ENCODE data around the gene VPS35. TPM values are rescaled to one million over a fixed set of nuclear protein-coding genes. Genes with fewer than 3 reads are reported as not detected.

Gene VPS35
- total and polyA plus RNA-seq, 2 of the 13 experiments (the other 11 are each of a cell fraction or from before 2014, with no cell fraction given): 30.7 to 136 TPM

GRCh38 chr16:46690281-46691178 lies 1.6 kb upstream of the VPS35 start (continued):
- TF ChIP-seq MYNN (CRISPR knock-in tag; IDR thresholded peaks at IDR 0.05; ENCODE audit: low read depth) (no peak), ZGPAT (CRISPR knock-in tag; IDR thresholded peaks at IDR 0.05) (peak; percentile 58; the same call in 1 of the 2 replicates), ELF1 (CRISPR knock-in tag; IDR thresholded peaks at IDR 0.05) (peak; percentile 44), ATM (IDR thresholded peaks at IDR 0.05; ENCODE audit: borderline replicate concordance) (no peak), ZNF235 (CRISPR knock-in tag; IDR thresholded peaks at IDR 0.05; ENCODE audit: borderline replicate concordance) (no peak), HOXD1 (CRISPR knock-in tag; IDR thresholded peaks at IDR 0.05) (no peak), TAF1 (CRISPR knock-in tag; IDR thresholded peaks at IDR 0.05) (0 out of 2 replicates have a peak, but pooled peaks have one; percentile 30), ZNF772 (CRISPR knock-in tag; IDR thresholded peaks at IDR 0.05) (no peak), CBX2 (IDR thresholded peaks at IDR 0.05; ENCODE audit: low read depth, low read length) (no peak), CBX2 (CRISPR knock-in tag; IDR thresholded peaks at IDR 0.05; ENCODE audit: low read depth) (no peak), RARA (CRISPR knock-in tag; IDR thresholded peaks at IDR 0.05) (no peak; the same call in 1 of the 2 replicates), XRCC5 (optimal IDR thresholded peaks at IDR 0.05; ENCODE audit: low read length) (no peak), TFAP4 (IDR thresholded peaks at IDR 0.05; ENCODE audit: borderline replicate concordance, low read depth) (no peak), HHEX (CRISPR knock-in tag; IDR thresholded peaks at IDR 0.05) (no peak), ZNF841 (CRISPR knock-in tag; IDR thresholded peaks at IDR 0.05; ENCODE audit: borderline replicate concordance) (no peak), FOSL1 (CRISPR knock-in tag; IDR thresholded peaks at IDR 0.05; ENCODE audit: borderline replicate concordance) (no peak), ZNF510 (CRISPR knock-in tag; IDR thresholded peaks at IDR 0.05; ENCODE audit: low read depth) (no peak), MED8 (CRISPR knock-in tag; IDR thresholded peaks at IDR 0.05; ENCODE audit: insufficient replicate concordance) (no peak), TMF1 (CRISPR knock-in tag; IDR thresholded peaks at IDR 0.05; ENCODE audit: low read depth) (peak; percentile 41; the same call in 1 of the 2 replicates)
- TF ChIP-seq, protein P1, sequence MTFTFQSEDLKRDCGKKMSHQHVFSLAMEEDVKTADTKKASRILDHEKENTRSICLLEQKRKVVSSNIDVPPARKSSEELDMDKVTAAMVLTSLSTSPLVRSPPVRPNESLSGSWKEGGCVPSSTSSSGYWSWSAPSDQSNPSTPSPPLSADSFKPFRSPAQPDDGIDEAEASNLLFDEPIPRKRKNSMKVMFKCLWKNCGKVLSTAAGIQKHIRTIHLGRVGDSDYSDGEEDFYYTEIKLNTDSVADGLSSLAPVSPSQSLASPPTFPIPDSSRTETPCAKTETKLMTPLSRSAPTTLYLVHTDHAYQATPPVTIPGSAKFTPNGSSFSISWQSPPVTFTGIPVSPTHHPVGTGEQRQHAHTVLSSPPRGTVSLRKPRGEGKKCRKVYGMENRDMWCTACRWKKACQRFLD (CRISPR knock-in tag; IDR thresholded peaks at IDR 0.05; ENCODE audit: borderline replicate concordance): no peak
- TF ChIP-seq, protein P2, sequence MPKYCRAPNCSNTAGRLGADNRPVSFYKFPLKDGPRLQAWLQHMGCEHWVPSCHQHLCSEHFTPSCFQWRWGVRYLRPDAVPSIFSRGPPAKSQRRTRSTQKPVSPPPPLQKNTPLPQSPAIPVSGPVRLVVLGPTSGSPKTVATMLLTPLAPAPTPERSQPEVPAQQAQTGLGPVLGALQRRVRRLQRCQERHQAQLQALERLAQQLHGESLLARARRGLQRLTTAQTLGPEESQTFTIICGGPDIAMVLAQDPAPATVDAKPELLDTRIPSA (CRISPR knock-in tag; IDR thresholded peaks at IDR 0.05; ENCODE audit: borderline replicate concordance): no peak
